NCI-H345 (cell line): Measurements from ENCODE around the gene GGT5.
"Not testable (repeated sequence)": the region's sequence is repeated elsewhere in the genome, so short reads cannot be mapped to it uniquely, and the experiment has no call there.

ENCODE experiments used
- DNase-seq: peaks from one replicate; lab custom pipeline; 2025; lab: John Stamatoyannopoulos, UW

The GGT5 gene

DNA sequence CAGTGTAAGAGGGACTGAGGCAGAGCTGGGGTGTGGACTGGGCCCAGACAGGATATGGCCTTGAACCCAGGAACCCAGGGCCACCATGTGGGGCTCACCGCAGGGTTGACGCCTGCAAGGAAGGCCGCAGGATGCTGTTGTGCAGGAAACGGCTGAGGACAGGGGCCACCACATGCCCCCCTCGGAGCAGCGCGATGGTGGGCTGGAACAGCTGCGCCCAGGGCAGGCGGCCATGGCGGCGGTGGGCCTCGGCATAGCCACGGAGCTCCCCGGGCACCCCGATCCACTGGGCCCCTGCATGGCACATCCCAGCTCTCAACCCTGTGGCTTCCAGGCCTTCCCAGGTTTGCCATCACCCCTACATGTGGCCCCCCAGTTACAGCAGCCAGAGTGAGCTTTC lies 12.2 kb downstream of the GGT5 start:
- DNase-seq, result no peak

DNA sequence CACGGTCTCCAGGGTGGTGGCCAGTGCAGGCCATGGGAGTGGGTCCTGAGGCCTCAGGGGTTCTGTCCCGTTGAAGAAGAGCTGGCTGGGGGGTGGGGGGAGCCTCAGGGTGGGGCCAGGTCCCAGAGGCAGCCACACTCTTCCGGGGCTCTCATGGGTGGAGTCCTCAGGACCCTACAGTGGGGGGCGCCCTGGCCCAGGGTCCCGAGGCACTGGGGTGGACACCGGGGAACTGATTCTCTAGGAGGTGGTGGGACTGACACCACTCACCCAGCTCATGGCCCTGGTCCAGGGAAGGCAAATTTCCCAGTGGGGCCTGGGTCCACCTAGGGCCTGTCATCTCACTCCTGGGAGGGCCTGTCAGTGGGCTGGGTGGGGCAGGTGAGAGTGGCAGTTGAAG lies 12.8 kb downstream of the GGT5 start:
- DNase-seq, result no peak

DNA sequence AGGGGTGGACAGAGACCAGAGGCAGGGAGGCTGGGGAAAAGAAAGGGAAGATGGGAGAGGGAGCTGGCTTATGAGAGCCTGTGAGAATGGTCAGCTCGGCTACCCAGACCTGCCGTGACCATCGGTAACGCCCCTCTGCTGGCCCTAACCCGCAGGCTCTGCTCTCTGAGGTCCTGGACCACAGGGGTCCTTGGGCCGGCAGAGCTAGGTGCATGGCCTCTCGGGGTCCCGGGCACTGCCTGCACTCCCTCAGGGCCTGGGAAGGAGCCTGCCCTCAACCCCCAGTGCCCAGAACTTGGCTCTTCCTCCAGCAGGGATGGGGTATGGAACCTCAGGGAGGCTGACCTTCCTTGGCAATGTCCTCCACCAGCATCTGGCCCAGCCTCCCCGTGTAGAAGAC lies 13.2 kb downstream of the GGT5 start:
- no peak for DNase-seq

DNA sequence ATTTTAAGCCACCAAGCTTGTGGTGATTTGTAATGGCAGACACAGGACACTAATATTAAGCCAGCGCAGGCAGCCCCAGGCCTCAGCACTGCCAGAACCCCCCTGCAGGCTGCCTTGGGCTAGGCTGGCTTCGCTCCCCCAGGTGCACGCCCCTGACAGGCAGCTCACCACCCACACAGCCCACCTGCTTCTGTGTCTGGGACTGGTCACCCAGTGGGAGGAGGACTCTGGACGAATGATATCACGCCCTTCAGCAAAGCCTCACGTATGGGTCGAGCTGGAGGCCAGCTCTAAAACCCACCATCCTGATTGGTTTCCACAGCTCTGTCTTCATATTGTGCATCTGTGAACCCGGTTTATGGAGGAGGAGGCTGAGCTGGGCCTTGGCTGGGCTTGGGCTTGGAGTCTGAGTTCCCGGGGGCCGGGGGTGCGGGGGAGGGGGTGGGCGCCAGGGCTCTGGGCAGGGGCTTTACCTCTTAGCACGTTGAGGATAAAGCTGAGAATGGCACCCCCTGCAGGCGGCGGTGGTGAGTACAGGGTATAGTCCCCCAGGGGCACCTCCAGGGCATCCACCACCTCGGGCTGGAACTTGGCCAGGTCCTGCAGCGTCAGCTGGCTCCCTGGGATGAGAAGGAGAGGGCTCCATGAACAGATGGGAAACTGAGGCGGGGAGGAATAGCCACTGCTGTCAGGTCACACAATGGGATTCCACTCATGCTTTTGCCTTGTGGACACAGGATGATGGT lies 13.8 kb downstream of the GGT5 start:
- peak; percentile 3 for DNase-seq

DNA sequence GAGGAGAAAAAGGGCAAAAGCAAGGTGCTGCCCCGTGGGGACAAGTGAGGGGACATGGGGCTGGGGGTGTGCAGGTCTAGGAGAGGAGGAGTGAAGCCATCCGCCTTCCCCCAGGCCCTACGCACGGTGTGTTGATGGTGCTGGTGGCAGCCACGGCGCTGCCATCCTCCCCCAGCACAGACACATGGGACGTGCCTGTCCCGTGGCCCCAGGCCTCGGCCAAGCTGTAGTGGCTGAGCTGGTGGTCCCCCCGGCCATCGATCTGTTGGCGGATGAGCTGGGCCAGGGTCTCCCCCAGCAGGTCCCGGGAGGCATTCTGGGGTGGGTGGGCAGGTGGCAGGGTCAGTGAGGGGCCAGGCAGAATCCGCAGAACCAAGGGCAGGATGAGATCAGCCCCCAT lies 18.9 kb downstream of the GGT5 start:
- no peak for DNase-seq

DNA sequence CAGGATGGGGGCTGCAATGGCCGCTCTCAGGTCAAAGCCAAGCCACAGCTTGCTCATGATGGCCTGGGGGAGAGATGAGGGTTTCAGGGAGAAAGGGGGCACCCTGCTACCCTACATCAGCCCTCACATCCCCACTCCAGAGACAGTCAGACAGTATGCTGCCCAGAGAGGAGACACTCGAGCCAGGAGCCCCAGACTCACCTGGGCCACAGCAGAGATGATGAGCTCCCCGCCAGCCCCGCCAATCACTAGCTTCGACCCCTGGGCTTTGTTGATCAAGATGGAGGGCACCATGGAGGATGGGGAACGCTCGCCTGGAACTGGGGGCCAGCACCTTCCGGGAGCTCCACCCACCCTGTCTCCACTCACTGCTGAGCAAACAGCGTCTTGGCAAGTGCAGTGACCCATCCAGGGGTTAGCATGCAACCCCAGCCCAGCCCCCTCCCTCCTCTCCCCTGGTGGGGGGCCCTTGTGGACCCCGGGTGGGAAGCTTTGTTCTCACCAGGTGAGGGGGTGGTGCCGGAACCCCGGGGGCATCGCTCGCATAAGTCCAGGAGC lies 19.8 kb downstream of the GGT5 start:
- no peak for DNase-seq

DNA sequence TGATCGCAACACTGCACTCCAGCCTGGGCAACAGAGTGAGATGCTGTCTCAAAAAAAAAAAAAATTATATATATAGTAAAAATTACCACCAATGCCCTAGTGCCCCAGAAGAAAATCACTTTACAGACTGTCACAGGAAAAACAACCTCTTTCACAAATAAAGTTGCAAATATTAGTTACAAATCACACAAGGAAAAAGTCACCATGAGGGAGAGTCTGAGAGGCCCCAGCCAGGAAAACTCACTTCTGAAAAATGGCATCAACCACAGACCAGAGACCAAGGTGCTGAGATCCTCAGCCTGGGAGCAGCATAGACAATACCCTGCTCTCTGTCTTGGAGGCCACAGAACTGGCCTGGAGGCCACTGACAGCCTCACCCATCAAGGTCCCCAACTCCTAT lies 20.4 kb downstream of the GGT5 start:
- DNase-seq, result no peak

DNA sequence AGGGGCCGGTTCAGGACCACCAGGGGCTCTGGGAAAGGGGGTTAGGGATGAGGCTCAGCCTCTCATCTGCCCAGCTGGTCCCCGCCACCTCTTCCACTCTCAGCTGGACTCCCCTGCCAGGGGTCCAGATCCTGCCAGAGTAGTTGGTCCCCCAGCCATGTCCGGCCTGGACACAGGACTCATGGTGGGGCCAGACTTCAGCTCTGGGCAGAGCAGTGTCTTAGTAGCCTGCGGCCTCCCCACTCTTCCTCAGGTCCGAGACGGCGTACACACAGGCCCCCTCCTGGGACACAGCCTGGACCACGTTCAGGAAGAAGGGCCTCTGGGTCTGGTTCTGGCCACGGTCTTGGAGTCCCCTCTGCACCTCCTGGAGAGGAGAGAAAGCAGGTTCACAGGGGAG lies 25.1 kb downstream of the GGT5 start:
- DNase-seq, result no peak

DNA sequence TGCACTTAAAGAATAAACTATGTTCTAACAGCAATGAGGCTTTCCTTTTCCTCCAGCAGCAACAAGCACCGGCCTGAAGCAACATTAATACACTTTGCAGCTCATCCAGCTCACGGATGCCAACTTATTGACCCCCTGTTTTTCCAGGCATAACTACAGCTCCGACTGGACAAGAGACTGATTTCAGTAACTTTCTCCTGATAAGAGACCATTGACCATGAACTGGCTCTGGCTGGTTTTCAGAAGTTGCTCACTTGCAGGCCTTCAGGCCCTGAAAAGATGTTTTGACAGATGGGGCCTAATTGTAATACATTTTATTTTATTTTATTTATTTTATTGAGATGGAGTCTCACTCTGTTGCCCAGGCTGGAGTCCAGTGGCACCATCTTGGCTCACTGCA lies 27.5 kb downstream of the GGT5 start:
- DNase-seq, result no peak

DNA sequence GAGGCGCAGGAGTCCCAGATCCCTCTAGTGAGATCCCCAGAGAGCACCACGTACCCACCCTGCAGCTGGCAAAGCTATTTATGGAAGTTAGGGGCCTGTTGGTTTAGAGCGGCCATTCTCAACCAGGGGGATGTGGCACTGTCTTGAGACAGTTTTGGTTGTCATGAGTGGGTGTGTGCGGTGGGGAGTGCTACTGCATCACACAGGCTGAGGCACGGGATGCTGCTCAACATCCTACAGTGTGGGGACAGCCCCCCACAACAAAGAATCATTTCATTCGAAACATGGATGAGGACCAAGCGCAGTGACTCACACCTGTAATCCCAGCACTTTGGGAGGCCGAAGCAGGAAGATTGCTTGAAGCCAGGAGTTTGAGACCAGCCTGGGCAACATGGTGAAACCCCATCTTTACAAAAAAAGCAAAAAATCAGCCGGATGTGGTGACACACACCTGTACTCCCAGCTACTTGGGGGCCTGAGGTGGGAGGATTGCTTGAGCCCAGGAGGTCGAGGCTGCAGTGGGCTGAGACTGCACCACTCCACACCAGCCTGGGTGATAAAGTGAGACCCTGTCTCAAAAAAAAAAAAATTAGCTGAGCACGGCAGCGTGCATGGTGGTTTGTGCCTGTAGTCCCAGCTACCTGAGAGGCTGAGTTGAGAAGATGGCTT lies 28.2 kb downstream of the GGT5 start:
- no peak for DNase-seq

DNA sequence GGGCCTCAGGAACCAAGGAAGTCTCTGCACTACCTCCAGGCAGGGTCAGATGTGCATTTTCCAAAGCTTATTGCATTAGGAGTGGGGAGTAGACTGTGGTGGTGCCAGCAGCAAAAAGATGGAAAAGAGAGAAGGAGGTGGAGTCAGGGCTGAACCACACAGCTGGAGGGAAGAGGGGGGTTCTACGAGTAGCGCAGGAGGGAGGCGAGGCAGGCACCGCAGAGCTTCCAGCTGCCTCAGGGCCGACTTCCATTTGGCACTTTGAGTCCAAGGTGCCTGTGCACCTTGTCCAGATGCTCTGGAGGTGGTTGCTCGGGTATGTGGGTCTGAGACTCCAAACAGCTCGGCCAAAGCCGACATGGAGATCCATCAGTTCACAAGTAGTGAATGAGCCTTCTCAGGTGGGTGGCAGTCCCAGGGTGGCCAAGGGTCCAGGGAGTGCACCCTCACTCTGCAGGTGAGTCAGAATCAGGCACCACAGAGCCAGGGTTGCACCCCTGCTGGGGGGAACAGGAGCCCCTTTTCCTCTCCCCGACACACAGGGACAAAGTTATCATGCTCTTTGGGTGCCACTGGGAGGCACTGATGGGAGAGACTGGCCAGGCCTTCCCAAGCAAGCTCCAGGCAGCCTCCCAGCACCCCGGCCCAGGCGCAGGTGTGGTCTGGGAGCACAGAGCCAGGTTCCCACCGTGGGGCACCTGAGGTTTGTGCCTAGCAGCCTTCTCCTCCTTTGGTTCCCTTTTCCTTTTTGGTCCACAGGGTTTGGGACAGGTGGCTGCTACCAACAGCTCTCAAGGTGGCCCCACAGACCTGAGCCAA lies 30.2 kb downstream of the GGT5 start:
- no peak for DNase-seq

DNA sequence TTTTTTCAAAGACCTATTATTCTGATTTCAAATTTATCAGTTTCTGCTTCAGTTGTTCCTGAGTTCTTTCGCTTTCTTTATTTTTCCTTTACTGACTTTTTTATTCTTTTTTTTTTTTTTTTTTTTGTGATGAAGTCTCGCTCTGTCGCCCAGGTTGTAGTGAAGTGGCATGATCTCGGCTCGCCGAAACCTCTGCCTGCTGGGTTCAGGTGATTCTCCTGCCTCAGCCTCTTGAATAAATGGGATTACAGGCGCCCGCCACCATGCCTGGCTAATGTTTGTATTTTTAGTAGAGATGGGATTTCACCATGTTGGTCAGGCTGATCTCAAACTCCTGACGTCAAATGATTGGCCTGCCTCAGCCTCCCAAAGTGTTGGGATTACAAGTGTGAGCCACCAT lies 31.8 kb downstream of the GGT5 start:
- DNase-seq, result not testable (repeated sequence)

DNA sequence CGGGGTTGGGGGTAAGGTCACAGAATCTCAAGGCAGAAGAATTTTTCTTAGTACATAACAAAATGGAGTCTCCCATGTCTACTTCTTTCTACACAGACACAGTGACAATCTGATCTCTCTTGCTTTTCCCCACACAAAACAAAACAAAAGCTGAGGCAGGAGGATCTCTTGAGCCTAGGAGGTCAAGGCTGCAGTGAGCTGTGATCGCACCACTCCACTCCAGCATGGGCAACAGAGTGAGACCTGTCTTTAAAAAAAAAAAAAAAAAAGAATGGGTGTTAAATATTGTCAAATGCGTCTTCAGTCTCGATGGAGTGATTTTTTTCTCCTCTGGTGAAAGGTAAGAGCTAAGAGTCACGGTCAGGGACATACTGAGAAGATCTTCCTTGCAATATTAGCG lies 33.2 kb downstream of the GGT5 start:
- DNase-seq, result not testable (repeated sequence)

DNA sequence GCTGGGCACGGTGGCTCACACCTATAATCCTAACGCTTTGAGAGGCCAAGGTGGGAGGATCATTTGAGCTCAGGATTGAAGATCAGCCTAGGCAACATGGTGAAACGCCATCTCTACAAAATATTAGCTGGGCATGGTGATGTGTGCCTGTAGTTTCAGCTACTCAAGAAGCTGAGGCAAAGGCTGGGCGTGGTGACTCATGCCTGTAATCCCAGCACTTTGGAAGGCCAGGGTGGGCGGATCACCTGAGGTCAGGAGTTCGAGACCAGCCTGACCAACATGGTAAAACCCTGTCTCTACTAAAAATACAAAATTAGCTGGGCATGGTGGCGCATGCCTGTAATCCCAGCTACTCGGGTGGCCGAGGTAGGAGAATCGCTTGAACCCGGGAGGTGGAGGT lies 34.5 kb downstream of the GGT5 start:
- not testable (repeated sequence) for DNase-seq

DNA sequence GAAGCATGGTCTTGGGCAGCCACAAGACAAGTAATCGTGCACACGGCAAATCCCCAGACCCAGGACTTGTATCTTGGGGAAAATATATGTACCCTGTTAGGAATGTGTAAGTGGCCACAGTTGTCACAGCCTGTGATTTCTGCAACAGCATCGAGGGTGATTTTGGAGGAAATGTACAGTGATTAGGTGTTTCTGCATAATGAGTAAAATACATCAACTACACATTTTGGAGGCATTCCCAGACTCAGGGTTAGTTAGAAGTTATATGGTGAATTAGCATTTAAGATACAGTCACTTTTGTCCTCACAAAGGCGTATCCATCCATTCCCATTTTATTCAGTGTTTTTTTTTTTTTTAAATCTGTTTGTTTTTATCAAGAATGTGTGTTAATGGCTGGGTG lies 35.2 kb downstream of the GGT5 start:
- no peak for DNase-seq

DNA sequence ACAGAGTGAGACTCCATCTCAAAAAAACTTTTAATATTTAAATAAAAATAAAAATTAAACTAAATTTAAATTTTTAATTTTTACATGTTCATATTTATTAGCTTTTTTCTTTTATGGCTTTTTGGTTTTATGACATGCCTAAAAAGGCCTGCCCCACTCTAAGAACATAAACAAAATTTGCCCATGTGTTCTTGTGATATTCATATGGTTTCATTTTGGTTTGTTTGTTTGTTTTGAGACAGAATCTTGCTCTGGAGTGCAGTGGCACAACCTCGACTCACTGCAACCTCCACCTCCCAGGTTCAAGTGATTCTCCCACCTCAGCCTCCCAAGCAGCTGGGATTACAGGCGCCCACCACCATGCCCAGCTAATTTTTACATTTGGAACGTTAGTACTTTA lies 35.9 kb downstream of the GGT5 start:
- no peak for DNase-seq

DNA sequence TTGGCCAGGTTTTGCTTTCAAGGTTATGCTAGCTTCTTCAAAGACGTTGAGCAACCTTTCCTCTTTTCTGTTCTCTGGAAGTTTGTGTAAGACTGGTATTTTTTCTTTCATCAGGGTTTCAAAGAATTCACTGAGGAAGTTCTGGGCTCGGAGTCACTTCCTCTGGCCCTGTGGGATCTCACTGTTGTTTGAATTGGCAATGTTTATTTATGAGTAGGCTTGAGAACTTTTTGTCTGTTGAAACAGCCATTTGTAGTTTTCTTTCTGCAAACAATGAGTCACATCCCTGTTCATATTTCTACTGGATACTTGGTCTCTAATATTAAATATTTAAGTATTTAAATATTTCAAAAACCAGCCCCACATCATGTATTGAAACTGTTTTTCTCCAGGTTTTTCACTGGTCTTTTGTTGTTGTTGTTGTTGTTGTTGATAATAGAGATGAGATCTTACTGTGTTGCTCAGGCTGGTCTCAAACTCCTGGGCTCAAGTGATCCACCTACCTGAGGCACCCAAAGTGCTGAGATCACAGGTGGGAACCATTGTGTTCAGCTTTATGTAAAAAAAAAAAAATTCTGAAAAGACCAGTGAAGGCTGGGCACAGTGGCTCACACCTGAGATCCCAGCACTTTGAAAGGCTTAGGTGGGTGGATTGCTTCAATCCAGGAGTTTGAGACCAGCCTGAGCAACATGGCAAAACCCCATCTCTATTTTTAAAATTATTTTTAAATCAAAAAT lies 36.7 kb downstream of the GGT5 start:
- no peak for DNase-seq

DNA sequence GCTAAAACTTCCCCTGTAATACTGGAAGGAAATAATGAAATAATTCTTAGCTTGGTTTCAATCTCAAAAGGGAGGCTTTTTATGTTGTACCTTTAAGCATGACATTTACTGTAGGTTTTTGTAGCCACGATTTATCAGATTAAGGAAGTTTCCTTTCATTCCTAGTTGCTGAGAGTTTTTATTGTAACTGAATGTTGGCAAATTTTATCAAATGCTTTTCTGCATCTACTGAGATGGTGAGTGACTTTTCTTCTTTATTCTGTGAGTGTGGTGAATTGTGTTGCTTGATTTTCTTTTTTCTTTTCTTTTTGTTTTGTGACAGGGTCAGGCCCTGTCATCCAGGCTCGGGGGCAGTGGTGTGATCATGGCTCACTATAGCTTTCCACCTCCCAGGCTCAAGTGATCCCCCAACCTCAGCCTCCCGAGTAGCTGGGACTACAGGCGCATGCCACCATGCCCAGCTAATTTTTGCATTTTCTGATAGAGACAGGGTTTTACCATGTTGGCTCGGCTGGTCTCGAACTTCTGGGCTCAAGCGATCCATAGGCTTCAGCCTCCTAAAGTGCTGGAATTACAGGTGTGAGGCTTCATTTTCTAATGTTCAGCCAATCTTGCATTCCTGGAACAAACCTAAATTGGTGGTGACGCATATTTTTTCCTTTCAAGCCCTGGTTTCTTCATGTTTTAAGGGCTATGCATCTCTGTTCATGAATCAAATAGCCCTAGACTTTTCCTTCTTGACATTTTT lies 37.4 kb downstream of the GGT5 start:
- no peak for DNase-seq

DNA sequence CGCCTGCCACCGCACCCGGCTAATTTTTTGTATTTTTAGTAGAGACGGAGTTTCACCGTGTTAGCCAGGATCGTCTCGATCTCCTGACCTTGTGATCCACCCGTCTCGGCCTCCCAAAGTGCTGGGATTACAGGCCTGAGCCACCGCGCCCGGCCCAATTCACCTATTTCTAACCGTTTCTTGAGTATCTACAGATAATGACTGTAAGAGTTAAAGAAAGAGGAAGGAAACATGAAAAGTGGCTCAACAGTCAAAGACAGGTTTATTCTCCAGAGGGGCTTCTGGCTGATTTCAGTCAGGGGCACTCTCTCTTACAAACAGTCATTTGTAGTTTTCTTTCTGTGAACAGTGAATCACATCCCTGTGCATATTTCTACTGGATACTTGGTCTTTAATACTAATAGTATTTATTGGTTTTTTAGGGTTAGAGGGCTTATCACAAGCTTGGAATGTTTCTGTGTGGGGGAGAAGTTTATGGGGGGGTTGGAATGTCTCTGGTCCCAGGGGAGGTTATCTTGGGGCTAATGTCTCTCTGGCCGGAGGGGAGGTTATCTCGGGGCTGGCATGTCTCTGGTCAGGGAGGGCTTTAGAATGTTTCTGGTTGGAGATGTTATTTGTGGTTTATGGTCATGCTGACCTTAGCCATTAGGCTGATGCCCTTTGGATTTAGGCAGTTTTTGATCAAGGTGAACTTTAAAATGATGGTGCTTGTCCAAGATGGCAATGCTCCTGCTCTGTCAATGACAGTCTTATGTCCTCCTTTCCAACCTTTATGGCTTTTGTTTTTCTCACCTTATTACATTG lies 38.2 kb downstream of the GGT5 start:
- DNase-seq, result not testable (repeated sequence)

DNA sequence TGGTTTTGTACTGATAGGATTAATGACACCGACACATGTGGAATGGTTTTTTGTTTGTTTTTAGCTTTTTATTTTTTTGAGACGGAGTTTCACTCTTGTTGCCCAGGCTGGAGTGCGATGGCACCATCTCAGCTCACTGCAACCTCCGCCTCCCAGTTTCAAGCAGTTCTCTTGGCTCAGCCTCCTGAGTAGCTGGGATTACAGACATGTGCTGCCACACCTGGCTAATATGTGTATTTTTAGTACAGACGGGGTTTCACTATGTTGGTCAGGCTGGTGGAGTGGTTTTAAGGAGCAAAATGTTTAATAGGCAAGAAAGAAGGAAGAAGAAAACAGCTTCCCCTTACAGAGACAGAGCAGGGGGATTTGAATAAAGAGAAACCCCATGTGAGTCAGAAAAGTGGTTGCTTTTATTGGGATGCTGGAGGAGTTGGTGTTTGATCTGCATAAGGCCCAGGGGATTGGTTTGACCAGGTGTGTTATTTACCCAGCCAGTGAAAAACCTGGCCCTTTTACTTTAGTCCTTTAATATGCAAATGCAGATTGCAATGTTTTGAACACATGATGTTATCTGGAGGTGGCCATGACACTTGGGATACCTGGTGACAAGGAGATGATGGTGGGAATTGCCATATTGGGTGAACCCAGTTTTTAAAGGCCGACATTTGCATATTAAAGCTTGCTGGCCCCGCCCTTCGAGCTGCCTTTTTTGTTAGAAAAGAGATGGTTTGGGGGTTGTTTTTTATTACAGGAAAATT lies 39.3 kb downstream of the GGT5 start:
- DNase-seq, result no peak
